ENCODE results near the gene AKT2. TPM values are rescaled to one million over a fixed set of nuclear protein-coding genes. Genes with fewer than 3 reads are reported as not detected.
A peak's percentile ranks its signal among the peaks of the same experiment; 100 is the strongest.
"Not testable (repeated sequence)": the region's sequence is repeated elsewhere in the genome, so short reads cannot be mapped to it uniquely, and the experiment has no call there.

AKT2 gene
- total and polyA plus RNA-seq, 2 donors from 2014 or later: 75.0 to 154 TPM

DNA sequence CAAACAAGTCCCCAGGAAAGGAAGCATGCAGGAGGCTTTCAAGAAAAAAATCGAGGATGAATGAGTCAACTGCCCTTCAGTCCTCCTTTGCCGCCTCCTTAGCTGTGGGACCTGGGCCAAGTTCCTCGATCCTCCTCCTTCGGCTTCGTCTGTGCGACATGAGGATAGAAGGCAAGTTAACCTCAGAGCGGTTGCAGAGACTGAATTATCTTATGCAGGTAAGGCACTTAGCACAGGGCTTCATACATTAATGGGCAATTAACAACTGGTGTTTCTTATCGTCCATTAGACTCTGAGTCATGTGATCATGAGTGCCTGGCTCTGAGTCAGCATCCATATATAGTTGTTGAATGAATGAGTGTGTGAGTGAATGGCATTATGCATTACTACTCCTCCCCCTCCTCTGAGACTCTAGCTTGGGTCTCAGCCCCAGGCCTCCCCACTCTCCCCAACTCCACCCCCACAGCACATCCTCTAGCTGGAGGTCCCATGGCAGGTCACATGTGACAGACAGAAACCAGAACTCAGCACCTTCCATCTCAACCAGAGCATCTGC is 65.3 kb downstream of the AKT2 start:
- Histone ChIP-seq H3K27ac (ENCODE audit: low read depth in 2 of 2, low read length in 2 of 2) (no peak overlapping the region), H3K4me3 (ENCODE audit: low read length in 3 of 3) (no peak overlapping the region), H3K9me3 (ENCODE audit: control insufficient read depth in 2 of 3, insufficient read depth in 1 of 3, low read length in 3 of 3) (no peaks in the 10 kb centered on the region), H3K9ac (ENCODE audit: low read length in 3 of 3) (no peak overlapping the region), H3K4me1 (ENCODE audit: control insufficient read depth in 2 of 3, insufficient read depth in 2 of 3, low read depth in 1 of 3, low read length in 3 of 3) (no peaks in the 10 kb centered on the region), H3K36me3 (ENCODE audit: control insufficient read depth in 2 of 3, insufficient read depth in 3 of 3, low read length in 3 of 3) (no peaks in the 10 kb centered on the region), H3K27me3 (ENCODE audit: control insufficient read depth, insufficient read depth, low read length) (peaks cover 19% of the 10 kb centered on the region)
- FAIRE-seq: no peak
- TF ChIP-seq, protein P1, sequence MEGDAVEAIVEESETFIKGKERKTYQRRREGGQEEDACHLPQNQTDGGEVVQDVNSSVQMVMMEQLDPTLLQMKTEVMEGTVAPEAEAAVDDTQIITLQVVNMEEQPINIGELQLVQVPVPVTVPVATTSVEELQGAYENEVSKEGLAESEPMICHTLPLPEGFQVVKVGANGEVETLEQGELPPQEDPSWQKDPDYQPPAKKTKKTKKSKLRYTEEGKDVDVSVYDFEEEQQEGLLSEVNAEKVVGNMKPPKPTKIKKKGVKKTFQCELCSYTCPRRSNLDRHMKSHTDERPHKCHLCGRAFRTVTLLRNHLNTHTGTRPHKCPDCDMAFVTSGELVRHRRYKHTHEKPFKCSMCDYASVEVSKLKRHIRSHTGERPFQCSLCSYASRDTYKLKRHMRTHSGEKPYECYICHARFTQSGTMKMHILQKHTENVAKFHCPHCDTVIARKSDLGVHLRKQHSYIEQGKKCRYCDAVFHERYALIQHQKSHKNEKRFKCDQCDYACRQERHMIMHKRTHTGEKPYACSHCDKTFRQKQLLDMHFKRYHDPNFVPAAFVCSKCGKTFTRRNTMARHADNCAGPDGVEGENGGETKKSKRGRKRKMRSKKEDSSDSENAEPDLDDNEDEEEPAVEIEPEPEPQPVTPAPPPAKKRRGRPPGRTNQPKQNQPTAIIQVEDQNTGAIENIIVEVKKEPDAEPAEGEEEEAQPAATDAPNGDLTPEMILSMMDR (IDR thresholded peaks at IDR 0.05; ENCODE audit: borderline replicate concordance, extremely low read depth, insufficient read depth): no peak
- intact Hi-C loops (cut with DNase I): loop anchor here (5.0 kb wide), 1 partner anchor 77 kb away; no protein-coding TSS in a partner anchor
- no peak for DNase-seq

DNA sequence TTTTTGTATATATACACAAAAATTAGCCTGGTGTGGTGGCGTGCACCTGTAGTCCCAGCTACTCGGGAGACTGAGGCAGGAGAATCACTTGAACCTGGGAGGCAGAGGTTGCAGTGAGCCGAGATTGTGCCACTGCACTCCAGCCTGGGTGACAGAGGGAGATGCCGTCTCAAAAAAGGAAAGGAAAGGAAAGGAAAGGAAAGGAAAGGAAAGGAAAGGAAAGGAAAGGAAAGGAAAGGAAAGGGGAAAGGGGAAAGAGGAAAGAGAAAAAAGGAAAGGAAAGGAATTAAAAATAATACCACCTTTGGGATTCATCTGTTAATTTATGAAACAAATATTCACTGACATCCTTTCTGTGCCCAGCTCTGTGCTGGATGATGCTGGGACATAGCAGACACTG is 66.1 kb downstream of the AKT2 start:
- H3K27ac ChIP-seq (ENCODE audit: low read depth in 2 of 2, low read length in 2 of 2); H3K9me3 ChIP-seq (ENCODE audit: control insufficient read depth in 2 of 3, insufficient read depth in 1 of 3, low read length in 3 of 3); H3K4me3 ChIP-seq (ENCODE audit: low read length in 3 of 3); FAIRE-seq; intact Hi-C loops (cut with DNase I); H3K36me3 ChIP-seq (ENCODE audit: control insufficient read depth in 2 of 3, insufficient read depth in 3 of 3, low read length in 3 of 3); H3K9ac ChIP-seq (ENCODE audit: low read length in 3 of 3); H3K4me1 ChIP-seq (ENCODE audit: control insufficient read depth in 2 of 3, insufficient read depth in 2 of 3, low read depth in 1 of 3, low read length in 3 of 3); DNase-seq: not testable (repeated sequence)
- peaks cover 17% of the 10 kb centered on the region for H3K27me3 ChIP-seq (ENCODE audit: control insufficient read depth, insufficient read depth, low read length)

DNA sequence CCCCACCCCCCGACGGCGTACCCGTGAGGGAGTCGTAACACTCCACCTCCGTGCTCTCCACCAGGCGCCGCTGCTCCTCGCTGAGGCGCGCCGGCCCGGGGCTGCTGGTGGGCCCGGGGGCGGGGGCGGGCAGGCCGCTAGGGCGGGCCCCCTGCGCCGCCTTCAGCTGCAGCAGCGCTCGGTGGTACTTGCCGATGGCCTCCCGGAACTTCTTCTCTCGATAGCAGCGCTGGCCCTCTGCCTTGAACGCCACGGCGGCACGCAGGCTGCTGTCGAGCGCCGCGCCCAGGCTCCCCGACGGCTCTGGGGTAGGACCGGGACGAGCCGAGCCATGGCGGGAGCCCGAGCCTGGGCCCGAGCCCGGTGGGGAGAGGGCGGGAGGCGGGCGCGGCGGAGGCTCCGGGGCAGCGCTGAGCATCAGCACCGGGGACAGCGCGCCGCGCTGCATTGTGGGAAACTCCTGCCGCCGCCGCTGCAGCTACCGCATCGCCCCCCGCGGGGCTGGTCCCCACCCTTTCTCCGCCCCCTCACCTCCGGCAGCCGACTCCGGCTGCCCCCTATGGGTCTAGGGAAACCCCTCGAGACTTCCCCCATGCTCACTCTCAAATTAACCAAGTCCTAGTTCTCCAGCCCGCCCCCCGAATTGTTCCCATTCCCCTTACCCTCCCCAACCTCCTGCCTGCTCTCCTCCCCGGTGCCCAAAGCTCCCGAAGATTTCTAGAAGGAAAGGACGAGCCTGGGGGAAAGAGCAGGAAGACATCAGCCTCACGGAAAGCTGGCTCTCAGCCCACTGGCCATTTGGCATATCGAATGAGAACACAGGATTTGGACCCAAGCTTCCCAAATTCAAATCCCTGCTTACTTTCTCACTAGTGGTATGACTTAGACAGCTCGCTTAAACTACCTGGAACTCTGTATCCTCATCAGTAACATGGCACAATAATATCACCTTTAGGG is 66.9 kb downstream of the AKT2 start, which contains the start of gene TTC9B:
TSS of gene TTC9B (minus strand) at position 451 of the 957 bp plus-strand sequence. CDS start at position 448, 3 bp downstream.
- H3K4me3 ChIP-seq (ENCODE audit: low read length in 3 of 3): no peak within 1 kb of the TSS
- no peak for FAIRE-seq

More for the DNA sequence above, 66.9 kb downstream of the AKT2 start, which contains the start of gene TTC9B:
- TF ChIP-seq, protein P1 (IDR thresholded peaks at IDR 0.05; ENCODE audit: borderline replicate concordance, extremely low read depth, insufficient read depth): no peak
- intact Hi-C loops (cut with DNase I): no loop called here
- Histone ChIP-seq H3K36me3 (ENCODE audit: control insufficient read depth in 2 of 3, insufficient read depth in 3 of 3, low read length in 3 of 3) (no peaks in the 10 kb centered on the region), H3K9me3 (ENCODE audit: control insufficient read depth in 2 of 3, insufficient read depth in 1 of 3, low read length in 3 of 3) (no peaks in the 10 kb centered on the region), H3K4me1 (ENCODE audit: control insufficient read depth in 2 of 3, insufficient read depth in 2 of 3, low read depth in 1 of 3, low read length in 3 of 3) (no peaks in the 10 kb centered on the region), H3K27me3 (ENCODE audit: control insufficient read depth, insufficient read depth, low read length) (peaks cover 15% of the 10 kb centered on the region), H3K27ac (ENCODE audit: low read depth in 2 of 2, low read length in 2 of 2) (no peak within 1 kb of the TSS), H3K9ac (ENCODE audit: low read length in 3 of 3) (no peak within 1 kb of the TSS)
- peak in 4 of 5 donors; percentile 45 to 66 (median 52) for DNase-seq
